Right cardiac atrium (tissue), 5 donors: ENCODE results near the gene SMTNL2. TPM values are rescaled to one million over a fixed set of nuclear protein-coding genes. Genes with fewer than 3 reads are reported as not detected.
"Not testable (repeated sequence)": the region's sequence is repeated elsewhere in the genome, so short reads cannot be mapped to it uniquely, and the experiment has no call there.

ENCODE experiments used
- ATAC-seq, 2 donors: fragments of 200-7000 bp; cut with Tn5 transposase; one replicate each; pipeline versions ENCODE4 v1.8.0 to v1.9.1; 2020; ENCODE audit warnings: moderate library complexity in 2 of 2, mild to moderate bottlenecking in 1 of 2
- DNase-seq, 3 donors: peaks; one replicate each; pipeline ENCODE4 v3.0.0-alpha.2; 2020
- H3K27ac ChIP-seq: one replicate; pipeline ENCODE4 v1.5.1; 2013; ENCODE audit warnings: mild to moderate bottlenecking, low read length, control low read depth, moderate library complexity
- H3K27me3 ChIP-seq: one replicate; pipeline ENCODE4 v1.6.1; 2013; ENCODE audit not compliant: control insufficient read depth, insufficient read depth
- H3K4me1 ChIP-seq: one replicate; pipeline ENCODE4 v1.6.1; 2013; ENCODE audit warnings: low read length; ENCODE audit not compliant: control insufficient read depth, insufficient read depth
- H3K4me3 ChIP-seq: one replicate; pipeline ENCODE4 v1.5.1; 2013; ENCODE audit warnings: low read length, control low read depth
- H3K9me3 ChIP-seq: one replicate; pipeline ENCODE4 v1.6.1; 2013; ENCODE audit warnings: low read length; ENCODE audit not compliant: control insufficient read depth
- WGBS: extraction: QIAGEN DNeasy Blood & Tissue Kit; methylation state at CpG from one replicate; pipeline ENCODE4 v1.1.7; 2013; 5-methylcytosine and 5-hydroxymethylcytosine counted together
- intact Hi-C, 4 donors: fragments of 100-400 bp; cut with DNase I; formaldehyde crosslinking; loops; one replicate each; pipeline versions ENCODE4 v1.11.0 to v1.14.0; 2022 to 2023
- polyA plus RNA-seq: library from polyadenylated mRNA; stranded (reverse); fragments of 200-250 nt; gene quantifications from one replicate; pipeline ENCODE4 v1.2.3, GENCODE V29; 2013
- total RNA-seq, 4 donors: library from RNA; stranded (reverse); fragmentation: NEBNext Ultra II Directional; extraction: Animal tissue kit (Norgen Biotek cat#: 25700); gene quantifications; one replicate each; pipeline ENCODE4 v1.2.1, GENCODE V29; 2021
- donor health status: healthy with polysubstance abuse.
- donor health status: DM: no; HTN: yes; CAD: no.
- donor health status: DM: no; HTN: no; CAD: no.
- donor health status: DM: no; HTN: yes; CAD: no; lungs with severe emphysema.
- donor health status: DM: yes; HTN: yes; CAD: no.

Gene SMTNL2
- total and polyA plus RNA-seq, 5 donors, result 5.8 to 20.8 (median 13.3) TPM

GRCh38 chr17:4576729-4577322 lies 7.5 kb upstream of the SMTNL2 start:
- H3K4me1 ChIP-seq, result no peaks in the 10 kb centered on the region
- H3K4me3 ChIP-seq, result no peak overlapping the region
- WGBS, result 61% methylated on average over 18 of the region's 18 CpGs
- no peaks in the 10 kb centered on the region for H3K27me3 ChIP-seq
- ATAC-seq, result peak; percentile 45 to 88
- H3K27ac ChIP-seq, result no peak overlapping the region
- intact Hi-C loops, result no loop called here
- no peaks in the 10 kb centered on the region for H3K9me3 ChIP-seq
- DNase-seq, result peak in 2 of 3 donors; percentile 40 to 59

GRCh38 chr17:4577386-4577993 lies 6.8 kb upstream of the SMTNL2 start:
- Histone ChIP-seq H3K4me3 (no peak overlapping the region), H3K27me3 (no peaks in the 10 kb centered on the region), H3K27ac (no peak overlapping the region), H3K9me3 (no peaks in the 10 kb centered on the region), H3K4me1 (no peaks in the 10 kb centered on the region)
- WGBS, result 70% methylated on average over 8 of the region's 8 CpGs
- DNase-seq (peak; percentile 70 to 73 (median 71)), ATAC-seq (peak; percentile 73 to 93)
- intact Hi-C loops, result no loop called here

- H3K4me3 ChIP-seq, intact Hi-C loops, H3K9me3 ChIP-seq, H3K4me1 ChIP-seq, ATAC-seq, H3K27me3 ChIP-seq, H3K27ac ChIP-seq: not testable (repeated sequence)
- DNase-seq, result peak in 2 of 3 donors; percentile 37 to 56
- 97% methylated on average over 24 of the region's 24 CpGs for WGBS
These were observed 6.0 kb upstream of the SMTNL2 start for GRCh38 chr17:4578349-4578748.

DNA sequence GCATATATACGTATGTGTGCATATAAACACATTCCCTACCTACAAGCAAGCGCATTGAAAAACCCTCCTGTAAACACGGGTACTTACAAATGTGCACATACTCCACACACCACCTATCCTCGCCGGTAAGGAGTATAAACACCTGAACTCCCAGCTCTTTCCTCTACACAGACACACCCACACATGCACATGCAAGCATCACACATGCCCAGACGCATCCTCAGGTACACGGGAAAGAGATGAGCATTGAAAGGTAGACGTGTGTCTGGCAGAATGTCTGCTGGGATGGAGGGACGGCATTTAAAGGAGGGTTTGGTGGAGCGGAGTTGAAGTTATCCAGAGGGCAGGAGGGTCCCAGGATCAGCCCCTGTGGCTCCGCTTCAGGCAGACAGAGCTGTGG lies 4.7 kb upstream of the SMTNL2 start:
- intact Hi-C loops, result no loop called here
- H3K27ac ChIP-seq, result no peak overlapping the region
- no peaks in the 10 kb centered on the region for H3K27me3 ChIP-seq
- ATAC-seq (no peak), DNase-seq (peak in 1 of 3 donors; percentile 11)
- no peak overlapping the region for H3K4me3 ChIP-seq
- H3K4me1 ChIP-seq, result no peaks in the 10 kb centered on the region
- no peaks in the 10 kb centered on the region for H3K9me3 ChIP-seq
- WGBS, result 81% methylated on average over 11 of the region's 11 CpGs

DNA sequence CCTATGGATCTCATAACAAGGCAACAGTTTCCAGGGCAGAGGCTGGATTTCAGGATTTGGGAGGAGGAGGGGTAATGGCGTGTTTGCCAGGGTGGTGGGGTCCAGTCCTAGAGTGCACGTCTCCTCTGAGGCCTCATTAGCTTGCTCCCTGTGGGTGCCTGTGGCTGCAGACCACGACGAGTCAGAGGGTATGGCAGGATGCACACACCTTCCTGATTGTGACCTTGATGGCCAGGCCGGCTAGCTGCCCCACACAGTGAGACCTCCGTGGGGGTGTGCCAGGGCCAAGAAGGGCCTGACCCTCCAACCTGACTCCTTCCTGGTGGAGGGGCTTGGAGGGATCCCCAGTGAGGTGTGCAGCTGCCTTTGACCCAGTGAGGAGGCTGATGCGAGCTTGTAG lies 4.0 kb upstream of the SMTNL2 start:
- H3K9me3 ChIP-seq, result no peaks in the 10 kb centered on the region
- DNase-seq (peak in 2 of 3 donors; percentile 48 to 56), ATAC-seq (no peak)
- H3K4me3 ChIP-seq, result no peak overlapping the region
- 57% methylated on average over 7 of the region's 7 CpGs for WGBS
- H3K27me3 ChIP-seq, result no peaks in the 10 kb centered on the region
- intact Hi-C loops, result no loop called here
- H3K4me1 ChIP-seq, result no peaks in the 10 kb centered on the region
- H3K27ac ChIP-seq, result no peak overlapping the region

DNA sequence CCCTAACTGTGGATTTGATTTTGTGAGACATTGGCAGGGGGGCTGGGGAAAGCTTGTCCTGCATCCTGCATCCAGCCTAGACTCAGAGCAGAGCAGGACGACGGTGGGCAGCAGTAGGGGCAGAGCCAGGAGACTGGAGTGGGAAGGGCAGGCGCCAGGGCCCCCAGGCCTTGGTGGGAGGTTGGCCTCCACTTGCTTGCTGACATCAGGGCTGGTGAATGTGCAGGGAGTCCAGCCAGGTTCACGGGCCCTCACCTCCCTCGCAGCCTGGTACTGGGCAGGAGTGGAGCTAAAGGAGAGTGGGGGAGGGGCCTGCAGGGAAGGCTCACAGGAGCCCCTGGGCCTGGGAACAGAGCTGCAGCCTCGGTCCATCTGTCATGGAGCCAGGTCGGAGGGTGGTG lies 2.2 kb upstream of the SMTNL2 start:
- intact Hi-C loops, result no loop called here
- H3K4me1 ChIP-seq, result no peaks in the 10 kb centered on the region
- H3K27ac ChIP-seq, result no peak overlapping the region
- no peaks in the 10 kb centered on the region for H3K27me3 ChIP-seq
- no peaks in the 10 kb centered on the region for H3K9me3 ChIP-seq
- no peak for ATAC-seq
- DNase-seq, result peak in 2 of 3 donors; percentile 46 to 59
- no peak overlapping the region for H3K4me3 ChIP-seq
- WGBS, result 69% methylated on average over 7 of the region's 7 CpGs

GRCh38 chr17:4582691-4583090 lies 1.6 kb upstream of the SMTNL2 start:
- Histone ChIP-seq H3K4me1 (peaks cover 3% of the 10 kb centered on the region), H3K9me3 (no peaks in the 10 kb centered on the region), H3K27ac (no peak overlapping the region), H3K4me3 (no peak overlapping the region), H3K27me3 (no peaks in the 10 kb centered on the region)
- ATAC-seq, result no peak
- WGBS, result 74% methylated on average over 8 of the region's 8 CpGs
- intact Hi-C loops, result no loop called here
- DNase-seq, result peak in 2 of 3 donors; percentile 21 to 32

DNA sequence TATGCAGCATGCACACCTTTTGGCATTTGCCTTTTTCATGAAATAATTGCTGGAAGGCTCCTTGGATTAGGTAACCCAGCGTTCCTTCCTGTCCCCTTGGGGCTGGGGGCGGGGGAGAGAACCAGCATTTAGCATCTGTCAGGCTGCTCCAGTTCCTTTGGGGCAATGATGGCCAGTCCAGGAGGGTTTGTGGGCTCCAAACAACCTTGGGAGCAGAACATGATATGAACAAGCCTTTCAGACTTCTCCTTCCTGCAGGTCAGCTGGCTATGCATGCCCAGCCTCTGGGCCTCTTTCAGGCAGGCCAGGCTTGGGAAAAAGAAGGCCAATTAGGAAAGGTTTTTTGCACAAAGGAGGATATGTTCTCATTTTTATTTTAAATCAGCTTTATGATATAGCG lies 1.1 kb upstream of the SMTNL2 start:
- Histone ChIP-seq H3K4me1 (peaks cover 3% of the 10 kb centered on the region), H3K27ac (no peak overlapping the region), H3K4me3 (no peak overlapping the region), H3K9me3 (no peaks in the 10 kb centered on the region), H3K27me3 (no peaks in the 10 kb centered on the region)
- intact Hi-C loops, result no loop called here
- peak in 2 of 3 donors; percentile 16 to 27 for DNase-seq
- no peak for ATAC-seq
- 79% methylated on average over 3 of the region's 3 CpGs for WGBS

DNA sequence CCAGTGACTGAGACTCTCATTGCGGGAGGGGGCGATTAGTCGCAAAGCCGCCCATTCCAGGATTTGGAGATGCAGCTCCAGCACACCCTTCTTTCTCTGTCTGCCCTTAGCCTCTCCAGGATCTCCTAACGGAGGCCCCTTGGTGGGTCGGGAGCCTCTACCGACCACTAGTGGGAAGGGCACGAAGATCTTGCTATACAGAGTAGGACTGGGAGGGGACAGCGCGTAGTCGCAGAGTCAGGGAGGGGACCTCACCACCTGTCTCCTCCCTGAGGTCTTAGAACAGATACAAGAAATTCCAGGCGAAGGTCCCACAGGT lies 588 bp upstream of the SMTNL2 start:
- H3K27ac ChIP-seq, result no peak overlapping the region
- peaks cover 3% of the 10 kb centered on the region for H3K4me1 ChIP-seq
- no peaks in the 10 kb centered on the region for H3K9me3 ChIP-seq
- peak overlapping the region; percentile 46 for H3K4me3 ChIP-seq
- intact Hi-C loops, result no loop called here
- H3K27me3 ChIP-seq, result no peaks in the 10 kb centered on the region
- ATAC-seq (peak; percentile 60 to 74), DNase-seq (peak in 2 of 3 donors; percentile 71 to 72)
- 27% methylated on average over 12 of the region's 12 CpGs for WGBS

- no peak for ATAC-seq
- Histone ChIP-seq H3K27ac (no peak overlapping the region), H3K4me3 (peak overlapping the region; percentile 46), H3K9me3 (no peaks in the 10 kb centered on the region), H3K27me3 (no peaks in the 10 kb centered on the region), H3K4me1 (peaks cover 3% of the 10 kb centered on the region)
- 28% methylated on average over 57 of the region's 57 CpGs for WGBS
- intact Hi-C loops, result no loop called here
- DNase-seq, result peak in 2 of 3 donors; percentile 64 to 69
These were observed 748 bp downstream of the SMTNL2 start for GRCh38 chr17:4584917-4585637.

DNA sequence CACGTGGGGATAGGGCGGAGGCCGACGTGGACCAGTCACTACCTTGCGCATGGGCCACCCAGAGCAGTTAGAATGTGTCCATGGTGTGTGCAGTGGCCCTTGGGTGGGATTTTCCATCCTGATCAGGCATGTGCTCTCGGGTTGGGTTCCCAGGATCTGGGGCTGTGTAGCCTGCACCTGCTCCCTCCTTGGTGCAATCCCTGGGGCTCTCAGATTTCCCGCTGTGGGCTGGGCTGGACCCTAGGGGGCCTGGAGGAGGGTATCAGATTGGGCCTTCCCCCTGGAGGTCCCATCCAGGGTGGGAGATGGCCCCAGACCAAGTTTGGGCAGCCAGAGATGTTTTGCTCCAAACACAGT lies 1.3 kb downstream of the SMTNL2 start:
- no peak for ATAC-seq
- DNase-seq, result peak in 2 of 3 donors; percentile 49 to 52
- no peak overlapping the region for H3K4me3 ChIP-seq
- H3K27me3 ChIP-seq, result no peaks in the 10 kb centered on the region
- peaks cover 3% of the 10 kb centered on the region for H3K4me1 ChIP-seq
- no peak overlapping the region for H3K27ac ChIP-seq
- H3K9me3 ChIP-seq, result no peaks in the 10 kb centered on the region
- WGBS, result 82% methylated on average over 7 of the region's 7 CpGs
- intact Hi-C loops, result no loop called here
